Vagina (tissue), 2 donors: Measurements from ENCODE around the gene LRRC4C.

Experiments used
- CTCF ChIP-seq, 3 experiments: fragments of 450-650 bp in 2 of 3; fragments of 200-600 bp in 1 of 3; sonication (generic) in 1 of 3; IDR thresholded peaks; one replicate each; pipeline ENCODE4 v1.5.1; 2017 to 2019; ENCODE audit warnings: antibody characterized with exemption in 3 of 3, mild to moderate bottlenecking in 2 of 3, moderate library complexity in 2 of 3
- POLR2A ChIP-seq, 2 donors: fragments of 450-650 bp; IDR thresholded peaks; one replicate each; pipeline ENCODE4 v1.6.1; 2017; ENCODE audit warnings: antibody characterized with exemption in 2 of 2, mild to moderate bottlenecking in 2 of 2, moderate library complexity in 2 of 2
- POLR2AphosphoS5 ChIP-seq, 2 donors: sonication (generic); formaldehyde crosslinking; IDR thresholded peaks; one replicate each; pipeline ENCODE4 v1.9.0; 2017; ENCODE audit warnings: antibody characterized with exemption in 2 of 2, mild to moderate bottlenecking in 2 of 2, low read depth in 1 of 2; ENCODE audit not compliant: insufficient read depth in 1 of 2

- TF ChIP-seq CTCF (IDR thresholded peaks at IDR 0.05) (no peak), POLR2A (IDR thresholded peaks at IDR 0.05) (no peak), POLR2AphosphoS5 (IDR thresholded peaks at IDR 0.05; ENCODE audit: insufficient read depth in 1 of 2, low read depth in 1 of 2) (no peak)
Measured at GRCh38 chr11:40080434-40080833, 1379.0 kb downstream of the LRRC4C start.
